NT2/D1 (cell line): ENCODE data around the gene CACNA2D3.

ENCODE experiments used
- SUZ12 ChIP-seq: IDR thresholded peaks from 2 replicates; pipeline ENCODE4 v1.6.1; 2011; ENCODE audit not compliant: insufficient read length, insufficient read depth; ENCODE audit errors: extremely low read depth
- YY1 ChIP-seq: IDR thresholded peaks from 2 replicates; pipeline ENCODE4 v1.6.1; 2011; ENCODE audit not compliant: insufficient read length, insufficient read depth
- ZNF274 ChIP-seq: IDR thresholded peaks from 2 replicates; pipeline ENCODE4 v1.6.1; 2011; ENCODE audit warnings: mild to moderate bottlenecking, low read depth, low read length

- TF ChIP-seq SUZ12 (no peak), YY1 (no peak), ZNF274 (no peak)
Observed at GRCh38 chr3:55006244-55006676, 883.9 kb downstream of the CACNA2D3 start.
